Neuronal stem cell (in vitro differentiated cells): Measurements from ENCODE around the gene GALNT17.

ENCODE experiments used
- DNase-seq: peaks from one replicate; pipeline ENCODE4 v3.0.0-alpha.2; 2013; ENCODE audit warnings: low spot score
- H2AFZ ChIP-seq: one replicate; pipeline ENCODE4 v1.6.1; 2013; ENCODE audit warnings: mild to moderate bottlenecking, low read length, inconsistent platforms
- H2AK5ac ChIP-seq: 2 replicates; pipeline ENCODE4 v1.6.1; 2013; ENCODE audit warnings: low read depth, mild to moderate bottlenecking, inconsistent platforms, low read length, moderate library complexity, mixed read lengths
- H2BK120ac ChIP-seq: 2 replicates; pipeline ENCODE4 v1.6.1; 2013; ENCODE audit warnings: low read depth, mild to moderate bottlenecking, inconsistent platforms, low read length, moderate library complexity, mixed read lengths
- H2BK12ac ChIP-seq: one replicate; pipeline ENCODE4 v1.6.1; 2013; ENCODE audit warnings: low read length, inconsistent platforms
- H2BK15ac ChIP-seq: 2 replicates; pipeline ENCODE4 v1.6.1; 2013; ENCODE audit warnings: mild to moderate bottlenecking, low read length, inconsistent platforms, mixed read lengths
- H2BK5ac ChIP-seq: one replicate; pipeline ENCODE4 v1.6.1; 2013; ENCODE audit warnings: inconsistent platforms, mild to moderate bottlenecking, low read length, moderate library complexity
- H3K14ac ChIP-seq: one replicate; pipeline ENCODE4 v1.6.1; 2013; ENCODE audit warnings: low read length, inconsistent platforms
- H3K18ac ChIP-seq: 2 replicates; pipeline ENCODE4 v1.6.1; 2013; ENCODE audit warnings: low read length, inconsistent platforms
- H3K23ac ChIP-seq: 2 replicates; pipeline ENCODE4 v1.6.1; 2013; ENCODE audit warnings: low read depth, mild to moderate bottlenecking, mixed read lengths, low read length, inconsistent platforms; ENCODE audit not compliant: poor library complexity
- H3K27ac ChIP-seq: replicated peaks from 3 replicates; pipeline ENCODE4 v1.5.1; 2013; ENCODE audit warnings: low read length, inconsistent platforms
- H3K27me3 ChIP-seq, 3 experiments: 2 replicates each; pipeline ENCODE4 v1.6.1; 2013; ENCODE audit warnings: low read length in 3 of 3, mild to moderate bottlenecking in 2 of 3, inconsistent platforms in 1 of 3, low read depth in 1 of 3, mixed read lengths in 1 of 3, moderate library complexity in 1 of 3; ENCODE audit not compliant: control insufficient read depth in 3 of 3, insufficient read depth in 3 of 3
- H3K36me3 ChIP-seq, 2 donors: replicated peaks in 1 of 2; 2 replicates each; pipeline ENCODE4 v1.6.1; 2013; ENCODE audit warnings: low read length in 2 of 2; ENCODE audit not compliant: control insufficient read depth in 2 of 2, insufficient read depth in 2 of 2
- H3K4ac ChIP-seq: 2 replicates; pipeline ENCODE4 v1.6.1; 2013; ENCODE audit warnings: inconsistent platforms, mild to moderate bottlenecking, low read length, moderate library complexity
- H3K4me1 ChIP-seq, 2 donors: 1 replicate in 1 of 2; 2 replicates in 1 of 2; pipeline ENCODE4 v1.6.1; 2013; ENCODE audit warnings: low read length in 2 of 2, low read depth in 1 of 2; ENCODE audit not compliant: control insufficient read depth in 2 of 2, insufficient read depth in 1 of 2
- H3K4me2 ChIP-seq: one replicate; pipeline ENCODE4 v1.6.1; 2013; ENCODE audit warnings: mild to moderate bottlenecking, low read length, inconsistent platforms; ENCODE audit not compliant: insufficient read depth, poor library complexity, severe bottlenecking
- H3K4me3 ChIP-seq, 2 donors: 2 replicates each; pipeline ENCODE4 v1.5.1; 2013; ENCODE audit warnings: low read length in 2 of 2, mild to moderate bottlenecking in 2 of 2, inconsistent platforms in 1 of 2, moderate library complexity in 1 of 2
- H3K79me1 ChIP-seq: one replicate; pipeline ENCODE4 v1.6.1; 2013; ENCODE audit warnings: low read depth, mild to moderate bottlenecking, inconsistent platforms, low read length, moderate library complexity
- H3K9ac ChIP-seq: one replicate; pipeline ENCODE4 v1.6.1; 2013; ENCODE audit warnings: mild to moderate bottlenecking, low read depth, low read length, inconsistent platforms; ENCODE audit not compliant: poor library complexity
- H3K9me3 ChIP-seq, 2 donors: replicated peaks in 1 of 2; 2 replicates each; pipeline versions ENCODE3 to v1.6.1; 2013; ENCODE audit warnings: low read length in 2 of 2, mild to moderate bottlenecking in 2 of 2, inconsistent platforms in 1 of 2, low read depth in 1 of 2, mixed read lengths in 1 of 2, moderate library complexity in 1 of 2; ENCODE audit not compliant: control insufficient read depth in 2 of 2, insufficient read depth in 1 of 2
- H4K8ac ChIP-seq: one replicate; pipeline ENCODE4 v1.6.1; 2013; ENCODE audit warnings: low read depth, mild to moderate bottlenecking, inconsistent platforms, low read length, moderate library complexity
- H4K91ac ChIP-seq: one replicate; pipeline ENCODE4 v1.6.1; 2013; ENCODE audit warnings: low read length, low read depth, mild to moderate bottlenecking, inconsistent platforms; ENCODE audit not compliant: poor library complexity
- WGBS, 2 donors: extraction: QIAGEN DNeasy Blood & Tissue Kit; methylation state at CpG; one replicate each; pipeline ENCODE4 v1.1.7; 2013; ENCODE audit warnings: missing lambda C conversion rate in 2 of 2, mixed read lengths in 1 of 2; ENCODE audit not compliant: insufficient read length in 2 of 2, insufficient replicate concordance in 1 of 2; ENCODE audit errors: extremely low coverage in 2 of 2; 5-methylcytosine and 5-hydroxymethylcytosine counted together

The GALNT17 gene

DNA sequence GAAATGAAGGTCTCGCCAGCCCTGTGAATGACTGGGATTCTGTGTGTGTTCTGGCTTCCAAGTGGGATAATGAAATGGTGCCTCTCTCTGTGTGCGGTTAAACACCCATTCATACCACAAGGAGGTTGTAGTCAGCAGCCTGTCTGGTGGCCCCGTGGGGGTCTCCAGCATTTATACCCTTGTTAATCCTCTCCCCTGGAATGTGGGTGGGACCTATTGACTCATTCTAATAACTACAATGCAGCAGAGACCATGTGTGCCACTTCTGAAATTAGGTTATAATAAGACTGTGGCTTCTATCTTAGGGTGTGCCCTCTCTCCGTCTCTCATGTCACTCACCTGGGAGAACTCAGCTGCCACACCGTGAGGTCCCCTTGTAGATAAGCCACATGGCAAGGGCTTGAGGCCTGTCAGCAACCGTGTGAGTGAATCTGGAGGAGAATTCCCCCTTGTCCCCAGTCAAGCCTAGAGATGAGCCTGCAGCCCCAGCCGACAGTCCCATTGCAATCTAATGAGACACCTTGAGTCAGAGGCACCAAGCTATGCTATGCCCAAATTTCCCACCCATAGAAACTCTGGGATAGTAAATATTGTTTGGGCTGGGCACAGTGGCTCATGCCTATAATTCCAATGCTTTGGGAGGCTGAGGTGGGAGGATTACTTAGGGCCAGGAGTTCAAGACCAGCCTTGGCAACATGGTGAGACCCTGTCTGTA lies 106.8 kb downstream of the GALNT17 start:
- no CpG with 5 or more reads among the region's 7 CpGs for WGBS, 2 donors
- H3K36me3 ChIP-seq, result no peaks in the 10 kb centered on the region
- H2BK5ac ChIP-seq, result no peak overlapping the region
- H3K4me1 ChIP-seq, result peaks cover 14 to 31% of the 10 kb centered on the region in 2 donors
- no peaks in the 10 kb centered on the region for H3K27me3 ChIP-seq
- no peak overlapping the region for H2BK120ac ChIP-seq
- H3K14ac ChIP-seq, result no peak overlapping the region
- H3K4ac ChIP-seq, result no peak overlapping the region
- H3K79me1 ChIP-seq, result no peaks in the 10 kb centered on the region
- peaks cover 0 to 3% of the 10 kb centered on the region in 2 donors for H3K9me3 ChIP-seq
- no peak overlapping the region for H3K23ac ChIP-seq
- no peak overlapping the region for H4K91ac ChIP-seq
- peak overlapping the region; percentile 70 for H3K18ac ChIP-seq
- H3K4me2 ChIP-seq, result no peak overlapping the region
- no peak overlapping the region for H2AFZ ChIP-seq
- H4K8ac ChIP-seq, result no peak overlapping the region
- H3K27ac ChIP-seq, result no peak overlapping the region
- H3K9ac ChIP-seq, result no peak overlapping the region
- H2BK12ac ChIP-seq, result no peak overlapping the region
- H2BK15ac ChIP-seq, result no peak overlapping the region
- H2AK5ac ChIP-seq, result no peak overlapping the region
- no peak for DNase-seq
- no peak overlapping the region for H3K4me3 ChIP-seq

DNA sequence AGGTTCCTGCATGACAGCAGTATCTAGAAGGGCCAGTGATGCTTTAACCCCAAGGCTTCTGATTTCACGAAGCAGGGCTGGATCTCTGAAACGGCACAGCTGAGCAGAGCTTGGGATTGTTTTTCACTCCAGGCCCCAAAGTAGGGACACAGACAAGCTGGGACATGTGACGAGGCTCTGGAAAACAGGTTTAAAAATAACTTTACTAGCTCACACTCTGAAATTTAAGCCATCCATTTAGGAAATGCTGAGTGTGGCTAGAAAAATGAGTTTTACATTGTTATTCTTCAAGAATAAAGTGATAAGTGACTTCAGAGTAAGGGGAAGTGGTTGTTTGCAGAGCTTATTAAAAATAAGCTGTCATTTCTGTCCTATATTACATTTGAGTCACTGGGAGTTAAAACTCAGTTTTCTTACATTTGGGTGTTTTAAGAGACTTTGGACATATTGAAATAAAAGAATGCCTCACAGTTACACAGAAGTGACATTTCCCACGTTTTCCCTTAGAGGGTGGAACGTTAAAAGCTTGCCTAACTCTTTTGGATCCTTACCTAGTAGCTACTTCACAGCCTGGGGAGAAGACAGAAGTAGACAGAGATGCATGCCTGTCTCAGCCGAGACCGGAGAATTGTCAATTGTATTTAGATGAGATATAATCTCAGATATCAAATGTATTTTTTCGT lies 107.8 kb downstream of the GALNT17 start:
- Histone ChIP-seq H3K27ac (no peak overlapping the region), H2AK5ac (no peak overlapping the region), H3K9me3 (peaks cover 0 to 3% of the 10 kb centered on the region in 2 donors)

DNA sequence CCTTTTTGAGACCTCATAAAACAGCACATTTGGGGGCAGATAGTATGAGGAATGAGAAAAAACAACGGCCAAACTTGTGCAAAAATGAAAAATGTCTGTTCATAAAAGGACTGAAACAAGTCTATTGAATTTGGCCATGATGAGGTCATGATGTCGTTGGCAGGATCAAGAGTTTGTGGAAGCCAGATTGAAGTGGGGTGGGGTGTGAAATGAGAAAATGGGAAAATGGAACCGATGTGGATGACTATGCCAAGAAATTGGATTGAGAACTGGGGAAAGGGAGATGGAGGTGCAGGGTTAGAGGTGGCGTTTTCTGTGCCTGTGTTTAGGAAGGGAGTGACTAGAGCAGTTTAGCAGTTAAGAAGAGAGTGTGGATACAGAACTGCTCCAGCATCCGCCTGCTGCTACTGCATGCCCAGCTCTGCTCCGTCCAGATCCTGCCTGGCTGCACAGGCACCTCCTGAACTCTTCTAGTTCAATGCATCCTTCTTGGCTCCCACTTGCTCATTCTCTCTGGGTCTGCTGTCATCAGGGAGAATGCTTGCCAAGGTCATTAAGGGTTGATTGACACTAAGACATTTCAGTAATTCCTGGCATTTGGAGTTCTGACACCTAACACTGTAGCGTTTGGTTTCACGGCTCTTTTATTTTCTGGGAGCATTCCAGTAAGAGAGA lies 111.9 kb downstream of the GALNT17 start:
- H4K91ac ChIP-seq, result no peak overlapping the region
- H2AK5ac ChIP-seq, result no peak overlapping the region
- no peak overlapping the region for H3K14ac ChIP-seq
- no peaks in the 10 kb centered on the region for H3K27me3 ChIP-seq
- H2BK5ac ChIP-seq, result no peak overlapping the region
- H4K8ac ChIP-seq, result no peak overlapping the region
- no peaks in the 10 kb centered on the region for H3K36me3 ChIP-seq
- no peak overlapping the region for H3K4me3 ChIP-seq
- no peak overlapping the region for H3K4ac ChIP-seq
- H3K79me1 ChIP-seq, result no peaks in the 10 kb centered on the region
- no peak overlapping the region for H3K9ac ChIP-seq
- H2BK120ac ChIP-seq, result no peak overlapping the region
- H3K9me3 ChIP-seq, result peaks cover 0 to 3% of the 10 kb centered on the region in 2 donors
- no peak overlapping the region for H3K27ac ChIP-seq
- H3K18ac ChIP-seq, result no peak overlapping the region
- H2AFZ ChIP-seq, result no peak overlapping the region
- no peak for DNase-seq
- WGBS, 2 donors, result 100% methylated on average over 1 of the region's 8 CpGs; no CpG with 5 or more reads in 1 of the 2 donors
- no peak overlapping the region for H3K23ac ChIP-seq
- H3K4me1 ChIP-seq, result peaks cover 4 to 9% of the 10 kb centered on the region in 2 donors
- H2BK12ac ChIP-seq, result no peak overlapping the region
- H2BK15ac ChIP-seq, result no peak overlapping the region
- H3K4me2 ChIP-seq, result no peak overlapping the region

More for the DNA sequence above, 107.8 kb downstream of the GALNT17 start:
- Histone ChIP-seq H3K18ac (no peak overlapping the region), H4K8ac (no peak overlapping the region), H3K23ac (no peak overlapping the region), H2BK15ac (no peak overlapping the region), H2BK12ac (no peak overlapping the region), H2BK5ac (no peak overlapping the region), H3K27me3 (no peaks in the 10 kb centered on the region), H2AFZ (no peak overlapping the region), H3K9ac (no peak overlapping the region), H4K91ac (no peak overlapping the region), H3K14ac (no peak overlapping the region), H3K4me1 (peaks cover 18 to 31% of the 10 kb centered on the region in 2 donors), H3K79me1 (no peaks in the 10 kb centered on the region), H3K4ac (no peak overlapping the region), H3K4me2 (no peak overlapping the region), H3K36me3 (no peaks in the 10 kb centered on the region), H2BK120ac (no peak overlapping the region), H3K4me3 (no peak overlapping the region)
- no CpG with 5 or more reads among the region's 8 CpGs for WGBS, 2 donors
- no peak for DNase-seq

DNA sequence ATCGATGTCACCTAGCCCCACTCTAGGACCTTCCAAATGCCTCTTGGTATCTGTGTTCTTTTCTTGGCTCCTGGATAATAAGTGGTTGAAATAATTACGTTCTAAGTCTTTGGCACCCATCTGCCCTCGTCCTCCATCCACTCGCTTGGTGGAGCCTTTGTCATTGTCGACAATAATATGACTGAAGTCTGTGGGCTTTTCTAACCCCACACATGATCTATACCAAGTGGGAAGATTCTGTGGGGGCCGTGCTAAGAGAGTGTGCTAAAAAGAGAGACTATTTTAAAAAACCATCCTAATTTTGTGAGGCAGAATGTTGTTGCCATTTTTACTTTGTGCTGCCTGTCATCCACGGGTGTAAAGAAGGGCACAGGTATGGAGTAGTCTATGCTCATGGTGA lies 113.1 kb downstream of the GALNT17 start:
- Histone ChIP-seq H2BK15ac (no peak overlapping the region), H3K4ac (no peak overlapping the region), H3K9me3 (peaks cover 0 to 3% of the 10 kb centered on the region in 2 donors), H2BK12ac (no peak overlapping the region), H3K4me1 (peaks cover 0 to 4% of the 10 kb centered on the region in 2 donors), H3K23ac (no peak overlapping the region), H2AK5ac (no peak overlapping the region), H3K14ac (no peak overlapping the region), H2AFZ (no peak overlapping the region), H3K18ac (no peak overlapping the region), H3K27ac (no peak overlapping the region), H2BK120ac (no peak overlapping the region), H3K4me3 (no peak overlapping the region), H3K36me3 (no peaks in the 10 kb centered on the region), H2BK5ac (no peak overlapping the region), H3K27me3 (no peaks in the 10 kb centered on the region), H3K9ac (no peak overlapping the region), H3K4me2 (no peak overlapping the region), H4K91ac (no peak overlapping the region), H4K8ac (no peak overlapping the region), H3K79me1 (no peaks in the 10 kb centered on the region)
- no CpG with 5 or more reads among the region's 7 CpGs for WGBS, 2 donors
- no peak for DNase-seq
